Activated B cell treated with CpG ODN at 0.5 μM for 24 hours (primary cell): ENCODE measurements around the gene GJB6. TPM values are rescaled to one million over a fixed set of nuclear protein-coding genes. Genes with fewer than 3 reads are reported as not detected.
"Not testable (repeated sequence)": the region's sequence is repeated elsewhere in the genome, so short reads cannot be mapped to it uniquely, and the experiment has no call there.

Experiments used
- ATAC-seq: fragments of 200-7000 bp; cut with Tn5 transposase; one replicate; pipeline ENCODE4 v1.10.0; 2021; ENCODE audit warnings: low read depth, mild to moderate bottlenecking, moderate library complexity
- CTCF ChIA-PET: fragments of 350-600 bp; sonication (Branson Sonifier 250); formaldehyde crosslinking; loops from one replicate; lab custom pipeline; 2021; ENCODE audit warnings: antibody characterized with exemption; lab: Charles Lee
- POLR2A ChIA-PET: fragments of 350-600 bp; sonication (Branson Sonifier 250); formaldehyde crosslinking; loops from one replicate; lab custom pipeline; 2021; ENCODE audit warnings: antibody characterized with exemption; lab: Charles Lee
- DNase-seq: peaks from one replicate; pipeline ENCODE4 v3.0.0; 2022
- H3K27ac Mint-ChIP-seq: one replicate; pipeline ENCODE4 v1.8.0; 2020; ENCODE audit warnings: mixed read lengths
- H3K27me3 Mint-ChIP-seq: one replicate; pipeline ENCODE4 v1.8.0; 2021; ENCODE audit warnings: mixed read lengths
- H3K36me3 Mint-ChIP-seq: one replicate; pipeline ENCODE4 v1.8.0; 2021; ENCODE audit warnings: low read depth, mixed read lengths
- H3K4me1 Mint-ChIP-seq: one replicate; pipeline ENCODE4 v1.8.0; 2021; ENCODE audit warnings: mixed read lengths
- H3K4me3 Mint-ChIP-seq: one replicate; pipeline ENCODE4 v1.8.0; 2020; ENCODE audit warnings: mild to moderate bottlenecking, mixed read lengths
- H3K9me3 Mint-ChIP-seq: one replicate; pipeline ENCODE4 v1.8.0; 2020; ENCODE audit warnings: mixed read lengths
- CTCF ChIP-seq: fragments of 200-600 bp; IDR thresholded peaks from one replicate; pipeline ENCODE4 v1.8.0; 2022; ENCODE audit warnings: antibody characterized with exemption, mild to moderate bottlenecking
- intact Hi-C: fragments of 100-400 bp; cut with micrococcal nuclease; formaldehyde crosslinking; loops from one replicate; pipeline ENCODE4 v1.15.1; 2024
- total RNA-seq: library from RNA; stranded (reverse); gene quantifications from 2 replicates; pipeline ENCODE4 v1.2.3, GENCODE V29; 2022

Gene GJB6
- not detected in 2 replicates for total RNA-seq

GRCh38 chr13:20231839-20232555 is at the start of gene GJB6:
Gene GJB6, minus strand, starts transcription at chr13:20232319. Its CDS starts 8,839 bp downstream, at chr13:20223480.
- ChIA-PET POLR2A (no interaction called here), CTCF (no interaction called here)
- Mint-ChIP-seq H3K27me3 (peaks cover 40% of the 10 kb centered on the region), H3K4me1 (peaks cover 10% of the 10 kb centered on the region), H3K4me3 (peak within 1 kb of the TSS; percentile 48), H3K9me3 (no peaks in the 10 kb centered on the region), H3K27ac (no peak within 1 kb of the TSS), H3K36me3 (no peaks in the 10 kb centered on the region)
- DNase-seq (no peak), ATAC-seq (no peak)
- intact Hi-C loops = no loop called here
- no peak for TF ChIP-seq CTCF

- H3K9me3 Mint-ChIP-seq, intact Hi-C loops, H3K4me3 Mint-ChIP-seq, H3K27ac Mint-ChIP-seq, POLR2A ChIA-PET, ATAC-seq, H3K4me1 Mint-ChIP-seq, DNase-seq, H3K36me3 Mint-ChIP-seq, CTCF ChIA-PET, H3K27me3 Mint-ChIP-seq: not testable (repeated sequence)
Observed at GRCh38 chr13:20276901-20277300, 44.8 kb upstream of the GJB6 start.

- DNase-seq (no peak), ATAC-seq (no peak)
- TF ChIP-seq CTCF = no peak
- Mint-ChIP-seq H3K9me3 (peaks cover 4% of the 10 kb centered on the region), H3K36me3 (no peaks in the 10 kb centered on the region), H3K27me3 (peaks cover 4% of the 10 kb centered on the region), H3K4me1 (no peaks in the 10 kb centered on the region), H3K27ac (no peak overlapping the region), H3K4me3 (no peak overlapping the region)
- ChIA-PET POLR2A (no interaction called here), CTCF (no interaction called here)
- intact Hi-C loops = no loop called here
Observed at GRCh38 chr13:20274466-20274865, 42.3 kb upstream of the GJB6 start.

- peaks cover 4% of the 10 kb centered on the region for H3K27me3 Mint-ChIP-seq
- POLR2A ChIA-PET = no interaction called here
- CTCF ChIA-PET = no interaction called here
- DNase-seq (no peak), ATAC-seq (no peak)
- peaks cover 3% of the 10 kb centered on the region for H3K9me3 Mint-ChIP-seq
- no peaks in the 10 kb centered on the region for H3K36me3 Mint-ChIP-seq
- no peak overlapping the region for H3K27ac Mint-ChIP-seq
- no peak for TF ChIP-seq CTCF
- H3K4me3 Mint-ChIP-seq = no peak overlapping the region
- no peaks in the 10 kb centered on the region for H3K4me1 Mint-ChIP-seq
- intact Hi-C loops = no loop called here
Observed at GRCh38 chr13:20272588-20273171, 40.6 kb upstream of the GJB6 start.

- POLR2A ChIA-PET = no interaction called here
- no peaks in the 10 kb centered on the region for H3K36me3 Mint-ChIP-seq
- no peaks in the 10 kb centered on the region for H3K9me3 Mint-ChIP-seq
- no peaks in the 10 kb centered on the region for H3K4me1 Mint-ChIP-seq
- no peak overlapping the region for H3K27ac Mint-ChIP-seq
- ATAC-seq = no peak
- no peak for TF ChIP-seq CTCF
- CTCF ChIA-PET = no interaction called here
- H3K4me3 Mint-ChIP-seq = no peak overlapping the region
- intact Hi-C loops = no loop called here
- peaks cover 4% of the 10 kb centered on the region for H3K27me3 Mint-ChIP-seq
- DNase-seq = no peak
Observed at GRCh38 chr13:20272104-20272503, 40.0 kb upstream of the GJB6 start.
